Measurements from ENCODE around the gene EZR.

DNA sequence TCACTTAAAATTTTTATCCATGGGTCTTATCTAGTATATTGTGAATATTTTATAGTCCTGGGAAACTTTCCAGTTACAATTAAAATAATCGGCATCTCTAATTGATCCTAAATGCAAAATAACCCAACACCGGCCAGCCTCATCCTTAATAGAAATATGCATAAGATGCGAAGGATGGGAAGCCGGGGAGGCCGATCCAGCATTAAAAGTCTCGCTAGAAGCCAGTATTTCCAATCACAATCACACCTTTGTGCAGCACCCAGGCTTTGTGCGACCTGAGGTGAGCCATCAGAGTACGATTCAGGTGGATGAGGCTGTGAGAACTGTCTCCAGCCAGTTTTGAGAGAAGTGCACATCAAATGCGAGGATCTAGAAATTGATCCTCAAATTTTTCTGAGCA lies 65.4 kb downstream of the EZR start:
- TF ChIP-seq, protein P1, sequence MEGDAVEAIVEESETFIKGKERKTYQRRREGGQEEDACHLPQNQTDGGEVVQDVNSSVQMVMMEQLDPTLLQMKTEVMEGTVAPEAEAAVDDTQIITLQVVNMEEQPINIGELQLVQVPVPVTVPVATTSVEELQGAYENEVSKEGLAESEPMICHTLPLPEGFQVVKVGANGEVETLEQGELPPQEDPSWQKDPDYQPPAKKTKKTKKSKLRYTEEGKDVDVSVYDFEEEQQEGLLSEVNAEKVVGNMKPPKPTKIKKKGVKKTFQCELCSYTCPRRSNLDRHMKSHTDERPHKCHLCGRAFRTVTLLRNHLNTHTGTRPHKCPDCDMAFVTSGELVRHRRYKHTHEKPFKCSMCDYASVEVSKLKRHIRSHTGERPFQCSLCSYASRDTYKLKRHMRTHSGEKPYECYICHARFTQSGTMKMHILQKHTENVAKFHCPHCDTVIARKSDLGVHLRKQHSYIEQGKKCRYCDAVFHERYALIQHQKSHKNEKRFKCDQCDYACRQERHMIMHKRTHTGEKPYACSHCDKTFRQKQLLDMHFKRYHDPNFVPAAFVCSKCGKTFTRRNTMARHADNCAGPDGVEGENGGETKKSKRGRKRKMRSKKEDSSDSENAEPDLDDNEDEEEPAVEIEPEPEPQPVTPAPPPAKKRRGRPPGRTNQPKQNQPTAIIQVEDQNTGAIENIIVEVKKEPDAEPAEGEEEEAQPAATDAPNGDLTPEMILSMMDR (IDR thresholded peaks at IDR 0.05): no peak
- TF ChIP-seq EP300 (IDR thresholded peaks at IDR 0.05): no peak
